ENCODE measurements around the gene PITRM1.
"Not testable (repeated sequence)": the region's sequence is repeated elsewhere in the genome, so short reads cannot be mapped to it uniquely, and the experiment has no call there.

Gene PITRM1

DNA sequence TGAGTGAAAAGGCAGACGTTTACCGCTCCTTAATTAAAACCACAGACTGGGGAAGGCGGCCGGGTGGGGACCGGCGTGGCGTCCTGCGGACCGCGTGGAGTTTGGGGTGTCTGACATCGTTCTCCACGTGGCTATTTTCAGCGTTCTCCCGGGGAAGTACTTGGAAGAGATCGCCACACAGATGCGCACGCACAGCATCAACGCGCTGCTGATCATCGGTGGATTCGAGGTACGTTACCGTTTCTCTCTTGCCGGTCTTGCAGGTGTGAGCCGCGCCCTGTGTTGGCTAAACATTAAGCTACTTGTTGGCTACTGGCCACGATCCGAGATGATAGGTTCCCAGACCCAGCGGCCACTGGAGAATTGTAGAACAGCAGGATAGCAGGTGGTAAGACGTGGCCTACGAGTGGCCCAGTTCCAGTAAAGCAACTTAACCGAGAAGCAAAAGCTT lies 53.9 kb downstream of the PITRM1 start:
- DNase-seq = no peak

DNA sequence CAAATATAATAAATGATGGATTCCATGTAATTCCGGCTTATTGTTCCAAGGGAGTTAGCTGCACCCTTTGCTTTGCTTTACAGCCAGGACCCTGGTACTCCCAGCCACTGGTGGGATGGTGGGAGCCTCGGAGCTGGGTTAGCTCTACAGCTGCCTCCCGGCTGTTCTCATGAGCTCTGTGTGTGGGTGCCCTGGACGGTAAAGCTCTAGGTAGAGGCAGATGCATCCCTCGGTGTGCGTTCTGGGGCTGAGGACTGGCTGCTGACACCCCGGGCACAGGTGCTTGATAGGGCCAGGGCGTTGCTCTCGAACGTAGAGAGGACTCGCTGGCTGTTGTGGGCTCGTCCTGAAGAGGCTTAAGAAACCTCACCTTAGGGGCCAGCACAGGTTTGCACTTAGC lies 55.1 kb downstream of the PITRM1 start:
- no peak for DNase-seq

DNA sequence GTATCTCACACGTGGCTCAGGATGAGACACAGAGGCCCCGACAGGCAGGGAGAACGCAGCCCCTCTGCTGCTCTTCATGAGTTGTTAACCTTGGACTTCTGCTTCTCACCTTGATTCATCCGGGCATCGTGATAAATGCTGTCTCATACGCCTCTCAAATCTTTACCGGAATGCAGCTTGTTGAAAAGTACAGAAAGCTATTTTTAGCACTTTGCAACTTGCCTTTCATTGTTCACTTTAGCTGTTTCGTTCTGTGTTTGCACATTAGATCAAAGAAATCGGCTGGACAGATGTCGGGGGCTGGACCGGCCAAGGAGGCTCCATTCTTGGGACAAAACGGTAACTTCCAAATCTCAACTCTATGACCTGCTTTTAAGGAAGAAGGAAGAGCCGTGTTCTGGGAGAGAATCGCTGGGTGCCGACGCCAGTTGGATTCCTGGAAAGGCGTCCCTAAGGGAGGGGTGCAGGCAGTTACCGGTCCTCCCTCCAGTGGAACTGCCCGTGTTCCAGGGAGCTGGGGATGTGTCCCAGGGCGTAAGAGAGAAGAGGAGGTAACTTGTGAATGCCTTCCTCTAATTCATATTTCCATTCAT lies 56.0 kb downstream of the PITRM1 start:
- no peak for DNase-seq

DNA sequence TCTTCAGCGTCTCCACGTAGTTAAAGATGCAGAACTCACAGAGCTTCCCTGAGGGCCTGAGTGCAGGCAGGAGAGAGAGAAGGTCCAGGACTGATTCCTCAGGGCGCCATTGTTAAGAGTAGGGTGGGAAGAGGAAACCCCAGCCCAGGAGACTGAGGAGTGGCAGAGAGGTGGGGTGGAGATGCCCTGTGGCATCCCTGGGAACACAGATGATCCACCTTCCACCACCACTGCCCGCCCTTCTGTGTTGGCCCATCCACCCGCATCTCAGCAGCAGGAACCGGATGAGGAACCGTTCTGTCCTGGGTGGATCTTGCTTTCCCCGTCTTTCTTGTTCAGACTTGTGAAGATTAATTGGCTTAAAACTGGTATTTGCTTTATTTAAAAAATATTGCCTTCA lies 56.9 kb downstream of the PITRM1 start:
- DNase-seq = no peak

DNA sequence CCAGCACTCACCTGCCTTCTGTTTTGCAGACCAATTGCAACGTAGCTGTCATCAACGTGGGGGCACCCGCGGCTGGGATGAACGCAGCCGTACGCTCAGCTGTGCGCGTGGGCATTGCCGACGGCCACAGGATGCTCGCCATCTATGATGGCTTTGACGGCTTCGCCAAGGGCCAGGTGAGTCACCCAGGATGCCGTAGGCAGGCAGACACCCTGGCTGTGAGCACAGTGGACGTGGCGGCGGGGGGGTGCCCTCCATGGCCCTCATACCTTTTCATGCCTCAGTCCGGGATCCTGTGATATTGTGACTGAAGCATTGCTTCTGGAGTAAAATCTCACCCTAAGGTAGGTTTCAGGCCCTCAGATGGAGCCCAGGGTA lies 59.2 kb downstream of the PITRM1 start:
- DNase-seq = no peak

DNA sequence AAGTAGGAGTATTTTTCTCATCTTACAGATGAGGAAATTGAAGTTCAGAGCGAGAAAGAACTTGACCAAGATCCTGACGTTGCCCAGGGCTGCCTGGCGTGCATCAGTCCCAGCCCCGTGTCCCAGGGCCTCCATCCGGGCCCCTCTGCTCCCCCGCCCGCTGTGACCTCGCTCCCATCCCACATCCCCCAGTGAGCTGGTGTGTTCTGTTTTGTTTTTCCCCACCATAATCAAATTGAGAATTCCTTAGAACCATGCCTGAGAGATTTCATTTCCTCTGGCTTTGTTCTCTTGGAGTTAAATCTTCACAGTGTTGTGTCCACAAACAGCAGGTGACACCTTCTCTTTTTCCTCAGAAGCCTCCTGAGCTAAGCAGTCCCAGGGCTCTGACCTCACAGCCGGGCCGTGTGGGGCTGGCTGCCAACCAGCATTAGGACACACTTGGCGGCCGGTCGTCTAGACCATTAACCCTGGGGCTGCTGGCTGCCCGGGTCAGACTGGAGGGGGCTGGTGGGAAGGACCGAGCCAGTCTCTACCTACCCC lies 60.9 kb downstream of the PITRM1 start:
- no peak for DNase-seq

DNA sequence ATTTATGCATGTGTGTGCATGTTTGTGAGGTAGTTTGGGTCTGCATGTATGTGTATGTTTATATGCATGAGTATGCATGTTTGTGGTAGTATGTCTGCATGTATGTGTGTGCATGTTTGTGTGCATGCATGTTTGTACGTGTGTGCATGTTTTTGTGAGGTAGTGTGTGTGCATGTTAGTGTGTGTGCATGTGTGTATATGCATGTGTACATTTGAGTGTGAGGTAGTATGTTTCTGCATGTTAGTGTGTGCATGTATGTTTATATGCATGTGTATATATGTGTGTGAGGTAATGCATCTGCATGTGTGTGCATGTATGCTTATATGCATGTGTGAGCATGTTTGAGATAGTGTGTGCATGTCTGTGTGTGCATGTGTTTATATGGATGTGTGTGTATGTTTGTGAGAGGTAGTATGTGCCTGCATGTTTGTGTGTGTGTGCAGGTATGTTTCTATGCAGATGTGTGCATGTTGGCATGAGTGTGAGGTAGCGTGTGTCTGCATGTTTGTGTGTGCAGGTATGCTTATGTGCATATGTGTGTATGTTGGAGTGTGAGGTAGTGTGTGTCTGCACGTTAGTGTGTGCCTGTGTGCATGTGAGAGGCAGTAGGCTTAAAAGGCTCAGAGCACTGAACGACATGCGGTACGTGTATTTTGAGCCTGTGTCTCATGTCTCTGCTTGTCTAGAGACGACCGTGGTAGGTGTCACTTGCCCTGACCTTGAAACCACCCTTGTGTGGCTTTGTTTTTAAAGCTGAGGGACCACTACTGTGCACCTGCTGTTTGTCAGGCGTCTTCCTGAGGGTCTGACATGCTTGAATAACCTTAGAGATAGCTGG lies 61.6 kb downstream of the PITRM1 start:
- DNase-seq = no peak

DNA sequence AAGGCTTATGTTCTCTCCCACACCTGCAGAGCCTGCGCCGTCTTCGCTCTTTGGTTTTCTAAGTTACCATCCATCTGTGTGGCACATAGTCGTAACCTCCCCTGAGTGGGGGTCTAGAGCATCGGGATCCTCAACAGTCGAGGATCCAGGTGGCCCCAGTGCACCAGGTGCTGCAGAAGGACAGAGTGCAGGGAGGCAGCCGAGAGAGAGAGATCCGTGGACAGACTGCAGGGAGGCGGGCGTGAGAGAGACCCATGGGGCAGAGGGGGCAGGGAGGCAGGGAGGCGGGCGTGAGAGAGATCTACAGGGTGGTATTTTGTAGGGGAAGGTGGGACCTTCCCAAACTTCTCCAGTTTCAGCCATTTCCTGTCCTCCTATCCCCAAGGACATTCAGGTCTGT lies 62.9 kb downstream of the PITRM1 start:
- no peak for DNase-seq

DNA sequence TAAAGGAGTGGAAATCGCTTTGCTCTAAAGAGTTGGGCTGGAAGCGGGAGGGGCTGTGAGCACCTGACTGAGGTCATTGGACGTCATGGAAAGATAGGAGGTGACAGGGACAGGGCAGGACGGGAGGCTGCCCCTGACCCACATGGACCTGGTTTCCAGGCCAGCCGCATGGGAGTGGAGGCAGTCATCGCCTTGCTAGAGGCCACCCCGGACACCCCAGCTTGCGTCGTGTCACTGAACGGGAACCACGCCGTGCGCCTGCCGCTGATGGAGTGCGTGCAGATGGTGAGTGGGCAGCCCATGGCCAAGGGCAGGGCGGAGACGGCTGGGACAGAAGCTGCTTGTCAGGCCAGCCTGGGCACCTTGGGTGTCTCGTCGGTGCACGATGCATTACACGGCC lies 63.4 kb downstream of the PITRM1 start:
- DNase-seq = no peak

DNA sequence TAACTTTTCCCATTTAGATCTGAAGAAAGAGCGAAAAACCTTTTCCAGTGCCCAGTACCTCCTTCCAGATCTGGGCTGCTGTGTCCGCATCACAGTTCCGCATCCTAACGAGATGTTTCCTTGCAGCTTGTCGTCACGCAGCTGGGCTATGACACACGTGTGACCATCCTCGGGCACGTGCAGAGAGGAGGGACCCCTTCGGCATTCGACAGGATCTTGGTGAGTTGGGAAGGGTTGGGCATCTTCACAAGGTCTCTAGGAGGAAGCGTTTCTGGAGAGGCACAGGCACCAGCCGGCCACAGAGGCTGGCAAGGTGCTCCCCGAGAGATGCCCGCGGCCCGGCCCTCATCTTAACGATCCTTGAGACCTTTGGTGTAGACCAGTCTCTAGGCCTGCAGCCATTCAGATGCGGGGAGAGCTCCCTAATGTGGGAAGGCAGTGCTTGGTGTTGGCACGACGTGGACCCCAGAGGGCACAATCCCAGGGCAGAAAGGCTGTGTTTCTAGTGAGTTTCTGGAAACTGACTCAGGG lies 63.9 kb downstream of the PITRM1 start:
- DNase-seq = no peak

DNA sequence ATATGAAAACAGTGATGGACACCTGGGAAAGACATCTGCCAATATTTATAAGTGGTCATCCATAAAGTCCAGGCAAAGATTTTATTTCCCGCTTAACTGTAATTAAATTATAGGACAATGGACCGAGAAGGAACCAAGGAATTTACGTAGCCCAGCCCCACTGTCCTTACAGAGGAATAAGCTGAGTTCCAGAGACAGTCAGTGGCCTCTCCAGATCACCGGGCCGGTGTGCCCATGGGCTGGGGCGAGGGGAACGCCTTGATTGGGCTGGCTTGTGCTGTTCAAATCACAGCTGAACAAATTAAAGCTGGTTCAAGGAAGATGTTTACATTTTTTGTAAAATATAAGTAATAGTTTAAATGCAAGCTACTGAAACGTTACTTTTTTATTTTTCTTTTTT lies 64.5 kb downstream of the PITRM1 start:
- no peak for DNase-seq

DNA sequence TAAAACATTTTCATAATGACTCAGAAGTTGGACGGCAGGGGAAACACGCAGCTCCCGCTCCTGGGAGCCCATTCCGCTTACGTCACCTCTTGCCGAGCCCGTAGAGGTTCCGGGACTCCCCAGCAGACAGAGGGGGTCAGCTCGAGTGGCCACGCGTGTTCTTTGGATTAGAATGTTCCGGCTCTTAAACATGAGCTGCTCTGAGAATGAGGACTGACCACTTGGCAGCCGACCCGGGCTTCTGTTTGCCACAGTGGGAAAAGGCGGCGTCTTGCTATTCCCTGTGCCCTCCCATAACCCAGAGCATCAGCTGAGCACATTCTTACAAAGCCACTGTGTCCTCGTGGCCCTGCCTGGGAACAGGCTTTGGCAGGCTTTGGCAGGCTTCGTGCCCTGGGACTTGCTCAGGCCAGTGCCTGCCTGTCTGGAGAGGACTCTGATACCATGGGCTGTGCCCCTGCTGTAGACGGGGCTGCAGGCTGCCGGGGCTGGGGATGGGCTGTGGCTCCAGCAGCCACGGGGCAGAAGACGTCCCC lies 65.1 kb downstream of the PITRM1 start:
- DNase-seq = no peak

DNA sequence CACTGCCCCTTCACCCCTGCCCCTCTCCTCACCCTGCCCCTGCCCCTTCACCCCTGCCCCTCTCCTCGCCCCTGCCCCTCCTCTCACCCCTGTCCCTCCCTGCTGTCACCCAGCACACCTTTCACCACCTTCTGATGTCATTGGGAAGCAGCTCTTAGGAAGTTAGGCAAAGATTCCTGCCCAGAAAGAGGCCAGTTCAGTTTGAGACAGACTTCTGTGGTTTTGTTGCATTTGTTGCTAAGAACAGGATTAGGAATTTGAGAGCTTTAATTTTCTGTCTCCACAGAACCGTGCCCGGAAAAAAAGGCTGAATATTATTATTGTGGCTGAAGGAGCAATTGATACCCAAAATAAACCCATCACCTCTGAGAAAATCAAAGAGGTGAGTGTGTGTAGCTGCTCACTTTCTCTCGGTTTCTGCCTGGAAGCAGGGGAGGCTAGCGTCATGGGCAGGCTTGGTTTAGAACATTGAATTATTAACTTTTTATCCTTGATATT lies 65.6 kb downstream of the PITRM1 start:
- DNase-seq = no peak

DNA sequence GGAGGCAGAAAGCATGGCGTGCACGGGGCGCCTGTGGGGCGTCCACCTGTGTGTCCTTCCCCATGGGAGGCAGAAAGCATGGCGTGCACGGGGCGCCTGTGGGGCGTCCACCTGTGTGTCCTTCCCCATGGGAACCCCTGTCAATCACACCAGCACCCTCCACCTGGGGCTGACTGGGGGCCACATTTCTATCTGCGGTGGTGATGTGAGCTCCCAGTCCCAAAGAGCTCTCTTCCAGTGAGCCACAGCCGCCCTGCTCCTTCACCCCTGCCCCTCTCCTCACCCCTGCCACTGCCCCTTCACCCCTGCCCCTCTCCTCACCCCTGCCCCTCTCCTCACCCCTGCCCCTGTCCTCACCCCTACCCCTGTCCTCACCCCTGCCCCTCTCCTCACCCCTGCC lies 66.3 kb downstream of the PITRM1 start:
- not testable (repeated sequence) for DNase-seq

DNA sequence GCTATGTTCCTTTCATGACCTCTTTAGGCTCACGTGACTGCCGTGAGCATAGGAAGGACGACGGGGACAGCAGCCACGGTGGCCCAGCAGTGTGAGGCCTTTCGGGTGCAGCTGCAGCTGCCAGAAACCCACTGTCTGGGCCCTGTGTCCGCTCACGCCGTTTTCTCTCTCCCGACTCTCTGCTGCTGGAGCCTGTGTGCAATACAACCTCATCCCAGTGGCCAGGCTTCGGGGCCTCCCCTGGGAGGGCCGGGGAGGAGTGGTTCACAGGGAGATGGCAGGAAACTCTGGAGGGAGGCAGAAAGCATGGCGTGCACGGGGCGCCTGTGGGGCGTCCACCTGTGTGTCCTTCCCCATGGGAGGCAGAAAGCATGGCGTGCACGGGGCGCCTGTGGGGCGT lies 66.7 kb downstream of the PITRM1 start:
- DNase-seq = no peak

DNA sequence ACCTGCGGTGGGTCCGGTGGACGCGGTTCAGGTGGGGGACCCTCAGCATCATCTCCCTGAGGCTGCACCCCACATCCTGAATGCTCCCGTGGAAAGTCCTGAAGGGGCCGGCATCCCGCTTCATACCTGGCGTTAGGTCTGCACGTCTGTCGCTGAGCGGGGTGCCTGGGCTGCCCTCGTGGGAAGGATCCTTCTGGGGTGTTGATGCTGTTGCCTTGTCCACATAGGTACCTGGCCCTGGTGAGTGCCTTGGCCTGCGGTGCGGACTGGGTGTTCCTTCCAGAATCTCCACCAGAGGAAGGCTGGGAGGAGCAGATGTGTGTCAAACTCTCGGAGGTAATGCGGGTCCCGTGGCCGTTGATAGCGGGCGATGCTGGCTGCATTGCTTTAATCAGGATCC lies 67.4 kb downstream of the PITRM1 start:
- DNase-seq = no peak

DNA sequence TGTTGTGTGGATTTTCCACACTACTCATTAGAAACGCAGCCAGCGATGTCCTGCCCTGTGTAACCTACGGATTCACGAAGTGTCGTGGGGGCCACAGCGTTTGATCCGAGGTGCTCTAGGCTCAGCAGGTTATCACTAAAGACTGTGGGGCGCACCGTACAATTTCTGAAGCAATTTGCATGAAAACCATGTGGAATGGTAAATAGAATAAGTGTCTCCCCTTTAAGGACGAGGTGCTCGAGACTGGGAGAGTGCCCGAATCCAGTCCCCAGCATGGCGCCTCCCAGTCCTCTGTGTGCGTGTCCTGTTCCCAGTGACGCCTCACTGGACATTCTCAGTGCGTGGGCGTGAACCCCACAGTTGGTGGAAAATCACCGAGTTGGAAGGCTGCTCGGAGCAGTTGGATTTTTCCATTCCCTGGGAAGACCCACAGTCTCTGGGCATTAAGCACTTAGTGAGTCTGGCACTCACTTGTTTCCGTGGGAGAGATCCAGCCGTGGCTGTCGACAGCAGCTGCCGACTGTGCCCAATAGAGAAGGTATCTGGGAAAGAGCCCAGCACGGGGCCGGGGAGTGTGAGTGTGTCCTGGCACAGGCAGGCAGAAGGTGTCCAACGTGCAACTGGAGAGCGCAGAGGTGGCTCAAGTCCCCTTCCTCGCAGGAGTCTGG lies 68.2 kb downstream of the PITRM1 start:
- DNase-seq = no peak

DNA sequence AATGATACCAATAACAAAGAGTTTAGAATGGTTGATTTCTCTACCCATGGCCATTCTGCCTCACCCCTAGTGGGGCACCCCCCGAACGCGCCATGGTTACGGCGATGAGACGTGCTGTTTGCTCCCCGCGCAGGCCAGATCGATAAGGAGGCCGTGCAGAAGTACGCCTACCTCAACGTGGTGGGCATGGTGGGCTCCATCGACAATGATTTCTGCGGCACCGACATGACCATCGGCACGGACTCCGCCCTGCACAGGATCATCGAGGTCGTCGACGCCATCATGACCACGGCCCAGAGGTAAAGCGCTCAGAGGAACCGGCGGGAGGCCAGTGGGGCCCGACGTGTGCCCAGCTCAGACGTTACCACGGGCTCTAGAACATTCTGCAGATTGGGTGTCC lies 68.9 kb downstream of the PITRM1 start:
- no peak for DNase-seq

DNA sequence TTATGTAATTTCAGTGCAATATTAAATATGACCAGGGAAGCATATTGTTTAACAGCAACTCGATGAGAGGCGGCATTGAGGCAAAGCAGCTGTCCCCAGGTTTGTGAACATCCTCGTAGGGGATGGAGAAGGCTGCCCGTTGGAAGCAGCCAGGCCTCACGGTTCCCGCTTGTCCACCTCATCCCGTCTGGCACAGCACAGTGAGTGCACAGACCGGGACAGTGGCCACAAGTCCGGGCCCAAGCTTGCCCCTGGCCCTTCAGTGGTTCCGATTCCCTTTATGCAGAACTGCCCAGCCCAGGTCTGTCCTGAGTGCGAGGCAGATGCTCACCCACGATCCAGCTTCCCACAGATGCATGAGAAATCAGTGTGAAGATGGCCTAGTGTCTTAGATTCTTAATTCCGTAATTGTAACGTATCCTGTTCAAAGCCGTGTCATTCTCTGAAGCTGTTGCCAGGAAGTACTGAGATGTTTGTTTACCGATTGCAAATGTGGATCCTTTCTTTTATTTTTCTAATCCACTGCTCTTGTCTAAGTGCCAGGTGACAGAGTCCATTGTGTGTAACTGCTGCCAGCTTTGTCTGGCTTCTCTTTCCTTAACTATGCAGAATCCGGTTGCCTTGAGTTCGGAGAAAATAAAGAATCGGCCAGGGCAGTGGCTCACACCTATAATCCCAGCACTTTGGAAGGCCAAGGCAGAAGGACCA lies 69.7 kb downstream of the PITRM1 start:
- no peak for DNase-seq

DNA sequence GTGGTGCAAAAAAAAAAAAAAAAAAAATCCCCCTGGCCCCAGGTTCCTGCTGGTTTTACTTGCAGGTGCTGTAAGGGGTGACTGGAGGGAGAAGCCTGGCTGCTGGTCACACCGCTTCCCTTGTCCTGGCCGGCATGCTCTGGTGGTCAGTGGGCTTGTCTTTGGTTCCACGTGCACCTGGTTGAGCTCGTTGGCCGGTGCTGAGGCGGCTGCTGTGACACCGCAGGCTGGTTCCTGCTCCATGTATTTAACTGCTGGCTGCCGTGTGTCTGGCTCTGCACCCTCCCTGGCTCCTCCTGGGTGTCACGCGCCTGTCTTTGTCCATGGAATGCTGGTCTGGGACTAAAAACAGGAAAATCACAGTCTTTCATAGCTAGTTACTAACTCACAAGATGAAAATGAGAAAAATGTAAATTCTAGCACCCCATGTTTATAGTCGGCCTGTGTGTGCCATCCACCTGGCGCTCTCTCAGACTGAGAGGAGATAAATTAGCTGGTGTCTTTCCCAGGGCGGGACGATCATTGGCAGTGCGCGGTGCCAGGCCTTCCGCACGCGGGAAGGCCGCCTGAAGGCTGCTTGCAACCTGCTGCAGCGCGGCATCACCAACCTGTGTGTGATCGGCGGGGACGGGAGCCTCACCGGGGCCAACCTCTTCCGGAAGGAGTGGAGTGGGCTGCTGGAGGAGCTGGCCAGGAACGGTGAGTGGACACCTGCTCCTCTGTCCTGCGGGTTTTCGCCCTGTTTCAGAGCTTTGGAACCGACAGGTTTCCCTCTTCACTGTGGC lies 71.5 kb downstream of the PITRM1 start:
- no peak for DNase-seq

DNA sequence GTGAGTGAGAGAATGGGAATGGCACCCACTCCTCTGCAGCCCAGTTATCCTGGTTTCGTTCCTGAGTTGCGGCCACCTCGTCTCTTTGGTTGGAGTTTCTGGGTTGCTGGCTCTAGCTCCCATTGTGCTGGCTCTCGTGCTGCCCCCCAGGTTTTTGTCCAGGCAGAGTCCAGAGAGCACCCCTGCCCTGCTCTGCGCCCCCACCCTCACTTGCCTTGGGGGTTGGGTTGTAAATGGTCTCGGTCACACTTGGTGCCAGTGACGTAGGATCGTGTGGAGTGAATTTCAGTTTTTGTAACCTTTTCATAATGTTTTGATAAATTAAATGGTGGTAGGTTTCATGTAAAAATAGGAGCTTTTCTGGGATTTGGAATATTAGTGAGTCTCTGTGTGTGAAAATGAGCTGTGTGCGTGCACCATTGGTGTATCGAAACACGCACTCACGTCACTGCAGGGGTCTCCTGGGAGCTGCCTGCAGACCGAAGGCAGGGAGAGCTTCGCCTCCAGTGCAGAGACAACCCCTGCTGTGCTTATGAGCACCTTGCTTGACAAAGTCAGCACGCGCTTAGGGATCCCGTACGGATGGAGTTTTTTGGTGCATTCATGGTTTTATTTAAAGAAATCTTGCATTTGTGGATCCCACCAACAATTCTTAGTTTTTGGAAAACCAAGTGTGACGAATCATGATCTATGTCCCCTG lies 72.3 kb downstream of the PITRM1 start:
- no peak for DNase-seq
